ENCODE data around the gene CHL1.

Gene CHL1

DNA sequence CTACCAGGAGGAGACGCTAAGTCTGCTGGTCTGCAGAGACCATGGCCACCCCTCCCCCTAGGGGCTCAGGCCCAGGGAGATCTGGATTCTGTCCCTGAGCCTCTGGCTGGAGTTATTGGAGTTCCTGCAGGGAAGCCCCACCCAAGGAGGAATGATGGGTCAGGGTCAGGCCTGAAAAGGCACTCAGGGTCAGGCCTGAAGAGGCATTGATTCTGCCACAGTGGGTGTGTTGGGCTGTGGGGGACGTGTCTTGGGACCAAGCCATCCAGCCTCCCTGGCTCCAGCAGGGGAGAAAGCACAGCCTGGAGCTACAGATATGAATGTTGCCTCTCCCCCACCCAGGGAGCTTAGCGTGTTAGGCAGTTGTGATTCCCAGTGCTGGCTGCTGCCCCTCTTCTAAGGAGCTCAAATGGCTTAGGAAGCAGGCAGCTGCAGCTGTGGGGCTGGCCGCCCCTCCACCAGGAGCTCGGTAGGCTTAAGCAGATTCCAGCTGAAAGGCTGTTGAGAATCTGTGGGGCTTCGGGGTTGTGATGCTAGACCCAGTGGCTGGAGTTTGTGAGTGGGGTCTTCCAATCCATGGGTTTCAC is 176.7 kb downstream of the CHL1 start:
- H3K9me2 ChIP-seq (ENCODE audit: low read depth, low read length) = no peaks in the 10 kb centered on the region
- no peaks in the 10 kb centered on the region for H3K79me2 ChIP-seq (ENCODE audit: insufficient read depth, low read length)
- H3K4me1 ChIP-seq (ENCODE audit: insufficient read depth, low read length, severe bottlenecking) = no peaks in the 10 kb centered on the region
- no peak overlapping the region for H3K4me2 ChIP-seq (ENCODE audit: low read length)
- no peak overlapping the region for H3K9ac ChIP-seq (ENCODE audit: low read length)
- H3K27ac ChIP-seq (ENCODE audit: low read depth, low read length, poor library complexity, severe bottlenecking) = no peak overlapping the region
- no peaks in the 10 kb centered on the region for H4K20me1 ChIP-seq (ENCODE audit: insufficient read depth, low read length)
- TF ChIP-seq EZH2 (IDR thresholded peaks at IDR 0.05; ENCODE audit: borderline replicate concordance, low read length) = no peak
- TF ChIP-seq, protein P1, sequence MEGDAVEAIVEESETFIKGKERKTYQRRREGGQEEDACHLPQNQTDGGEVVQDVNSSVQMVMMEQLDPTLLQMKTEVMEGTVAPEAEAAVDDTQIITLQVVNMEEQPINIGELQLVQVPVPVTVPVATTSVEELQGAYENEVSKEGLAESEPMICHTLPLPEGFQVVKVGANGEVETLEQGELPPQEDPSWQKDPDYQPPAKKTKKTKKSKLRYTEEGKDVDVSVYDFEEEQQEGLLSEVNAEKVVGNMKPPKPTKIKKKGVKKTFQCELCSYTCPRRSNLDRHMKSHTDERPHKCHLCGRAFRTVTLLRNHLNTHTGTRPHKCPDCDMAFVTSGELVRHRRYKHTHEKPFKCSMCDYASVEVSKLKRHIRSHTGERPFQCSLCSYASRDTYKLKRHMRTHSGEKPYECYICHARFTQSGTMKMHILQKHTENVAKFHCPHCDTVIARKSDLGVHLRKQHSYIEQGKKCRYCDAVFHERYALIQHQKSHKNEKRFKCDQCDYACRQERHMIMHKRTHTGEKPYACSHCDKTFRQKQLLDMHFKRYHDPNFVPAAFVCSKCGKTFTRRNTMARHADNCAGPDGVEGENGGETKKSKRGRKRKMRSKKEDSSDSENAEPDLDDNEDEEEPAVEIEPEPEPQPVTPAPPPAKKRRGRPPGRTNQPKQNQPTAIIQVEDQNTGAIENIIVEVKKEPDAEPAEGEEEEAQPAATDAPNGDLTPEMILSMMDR (IDR thresholded peaks at IDR 0.05; ENCODE audit: low read length) = no peak
- H3K4me3 ChIP-seq (ENCODE audit: low read depth, low read length, poor library complexity, severe bottlenecking) = no peak overlapping the region
- no peaks in the 10 kb centered on the region for H3K27me3 ChIP-seq (ENCODE audit: insufficient read depth, low read length)
- no peak overlapping the region for H2AFZ ChIP-seq (ENCODE audit: low read length)
- H3F3A ChIP-seq (ENCODE audit: insufficient read depth, low read length) = no peaks in the 10 kb centered on the region
- no peaks in the 10 kb centered on the region for H3K9me3 ChIP-seq (ENCODE audit: low read length)
- no peaks in the 10 kb centered on the region for H3K36me3 ChIP-seq (ENCODE audit: insufficient read depth, low read length)

DNA sequence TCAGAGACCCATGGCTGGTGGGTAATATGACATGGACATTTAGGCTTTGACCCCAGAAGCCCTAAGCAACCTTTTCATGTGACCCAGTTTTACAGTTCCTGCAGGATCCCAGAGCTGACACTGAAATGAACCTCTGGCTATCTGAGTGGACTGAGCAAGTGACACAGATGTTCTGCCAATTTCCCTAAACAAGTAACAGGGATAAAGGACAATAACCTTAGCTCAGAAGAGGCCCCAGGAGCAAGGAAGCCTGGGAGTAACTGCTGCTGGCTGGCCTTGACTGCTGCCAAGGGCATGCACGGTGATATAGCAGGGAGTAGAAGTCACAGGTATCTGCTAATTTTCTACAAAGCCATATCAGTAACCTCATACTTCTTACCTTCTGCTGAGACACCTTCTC is 177.9 kb downstream of the CHL1 start:
- H3K9ac ChIP-seq (ENCODE audit: low read length) = no peak overlapping the region
- H3F3A ChIP-seq (ENCODE audit: insufficient read depth, low read length) = no peaks in the 10 kb centered on the region
- no peak for TF ChIP-seq EZH2 (IDR thresholded peaks at IDR 0.05; ENCODE audit: borderline replicate concordance, low read length)
- TF ChIP-seq, protein P1 (IDR thresholded peaks at IDR 0.05; ENCODE audit: low read length) = no peak

DNA sequence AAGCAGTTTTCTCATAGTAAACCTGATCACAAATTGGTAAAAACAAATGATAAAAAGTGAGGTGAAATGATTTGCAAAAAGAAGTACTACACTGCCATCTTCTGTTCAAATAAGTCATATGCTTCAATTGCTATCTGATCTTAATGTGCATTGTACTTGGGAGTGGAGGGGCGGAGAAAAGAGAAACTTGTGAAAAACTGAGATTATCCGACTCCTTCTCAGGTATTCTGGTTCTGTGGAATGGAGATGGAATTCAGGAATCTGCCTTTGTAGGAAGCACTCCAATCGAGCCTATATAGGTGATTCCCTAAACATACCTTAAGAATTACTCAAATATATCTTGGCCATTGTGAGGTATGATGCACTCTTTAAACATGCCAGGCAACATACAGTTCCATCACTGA is 180.6 kb downstream of the CHL1 start:
- Histone ChIP-seq H3K27ac (ENCODE audit: low read depth, low read length, poor library complexity, severe bottlenecking) (no peak overlapping the region), H3K4me1 (ENCODE audit: insufficient read depth, low read length, severe bottlenecking) (no peaks in the 10 kb centered on the region), H3K27me3 (ENCODE audit: insufficient read depth, low read length) (no peaks in the 10 kb centered on the region), H3K9me3 (ENCODE audit: low read length) (no peaks in the 10 kb centered on the region), H3K36me3 (ENCODE audit: insufficient read depth, low read length) (no peaks in the 10 kb centered on the region), H3K9ac (ENCODE audit: low read length) (no peak overlapping the region), H3K9me2 (ENCODE audit: low read depth, low read length) (no peaks in the 10 kb centered on the region), H3F3A (ENCODE audit: insufficient read depth, low read length) (no peaks in the 10 kb centered on the region), H4K20me1 (ENCODE audit: insufficient read depth, low read length) (no peaks in the 10 kb centered on the region), H3K4me2 (ENCODE audit: low read length) (no peak overlapping the region), H3K79me2 (ENCODE audit: insufficient read depth, low read length) (no peaks in the 10 kb centered on the region), H2AFZ (ENCODE audit: low read length) (no peak overlapping the region), H3K4me3 (ENCODE audit: low read depth, low read length, poor library complexity, severe bottlenecking) (no peak overlapping the region)
- TF ChIP-seq EZH2 (IDR thresholded peaks at IDR 0.05; ENCODE audit: borderline replicate concordance, low read length) = no peak
- TF ChIP-seq, protein P1 (IDR thresholded peaks at IDR 0.05; ENCODE audit: low read length) = peak; percentile 71

More for the DNA sequence above, 177.9 kb downstream of the CHL1 start:
- Histone ChIP-seq H3K9me2 (ENCODE audit: low read depth, low read length) (no peaks in the 10 kb centered on the region), H3K79me2 (ENCODE audit: insufficient read depth, low read length) (no peaks in the 10 kb centered on the region), H3K4me1 (ENCODE audit: insufficient read depth, low read length, severe bottlenecking) (no peaks in the 10 kb centered on the region), H4K20me1 (ENCODE audit: insufficient read depth, low read length) (no peaks in the 10 kb centered on the region), H3K4me3 (ENCODE audit: low read depth, low read length, poor library complexity, severe bottlenecking) (no peak overlapping the region), H3K9me3 (ENCODE audit: low read length) (no peaks in the 10 kb centered on the region), H3K4me2 (ENCODE audit: low read length) (no peak overlapping the region), H3K36me3 (ENCODE audit: insufficient read depth, low read length) (no peaks in the 10 kb centered on the region), H3K27ac (ENCODE audit: low read depth, low read length, poor library complexity, severe bottlenecking) (no peak overlapping the region), H3K27me3 (ENCODE audit: insufficient read depth, low read length) (no peaks in the 10 kb centered on the region), H2AFZ (ENCODE audit: low read length) (no peak overlapping the region)
